H1 (cell line): ENCODE data around the gene ADAMTS15. TPM values are rescaled to one million over a fixed set of nuclear protein-coding genes. Genes with fewer than 3 reads are reported as not detected.

ENCODE experiments used
- CTCF ChIA-PET: fragments of 300-600 bp; sonication (Branson Sonifier 250); formaldehyde crosslinking; loops from one replicate; lab custom pipeline; 2021; ENCODE audit not compliant: partially characterized antibody; lab: Charles Lee
- POLR2A ChIA-PET: fragments of 300-600 bp; sonication (Branson Sonifier 250); formaldehyde crosslinking; loops from one replicate; lab custom pipeline; 2021; ENCODE audit warnings: inconsistent platforms; ENCODE audit not compliant: partially characterized antibody; lab: Charles Lee
- DNase-seq, 2 experiments: peaks; one replicate each; pipeline versions ENCODE4 v3.0.0 to v3.0.0-alpha.2; 2010 to 2022; ENCODE audit warnings: low spot score in 2 of 2, low read depth in 1 of 2, mixed read lengths in 1 of 2
- FAIRE-seq: peaks from 2 replicates; lab custom pipeline; 2011; peaks lifted over from hg19 to GRCh38; lab: Jason Lieb, UNC
- H2AFZ ChIP-seq: 2 replicates; pipeline ENCODE4 v1.8.1; 2012; ENCODE audit warnings: low read length, inconsistent platforms
- H2AK5ac ChIP-seq: 2 replicates; pipeline ENCODE4 v1.6.1; 2013; ENCODE audit warnings: low read depth, low read length
- H2BK120ac ChIP-seq: replicated peaks from 2 replicates; pipeline ENCODE3; 2013; ENCODE audit warnings: low read depth, low read length, inconsistent platforms
- H2BK12ac ChIP-seq: 2 replicates; pipeline ENCODE4 v1.6.1; 2013; ENCODE audit warnings: low read depth, low read length
- H2BK15ac ChIP-seq: 2 replicates; pipeline ENCODE4 v1.6.1; 2013; ENCODE audit warnings: low read length
- H2BK20ac ChIP-seq: 2 replicates; pipeline ENCODE4 v1.6.1; 2013; ENCODE audit warnings: low read length
- H2BK5ac ChIP-seq: 2 replicates; pipeline ENCODE4 v1.6.1; 2013; ENCODE audit warnings: low read depth, low read length
- H3K14ac ChIP-seq: 2 replicates; pipeline ENCODE4 v1.6.1; 2013; ENCODE audit warnings: inconsistent platforms; ENCODE audit not compliant: insufficient read length
- H3K18ac ChIP-seq: 2 replicates; pipeline ENCODE4 v1.6.1; 2013; ENCODE audit warnings: low read length; ENCODE audit errors: extremely low read depth
- H3K23ac ChIP-seq: 2 replicates; pipeline ENCODE4 v1.6.1; 2013; ENCODE audit warnings: inconsistent platforms; ENCODE audit not compliant: insufficient read length
- H3K23me2 ChIP-seq: 2 replicates; pipeline ENCODE4 v1.6.1; 2013; ENCODE audit warnings: low read depth, low read length
- H3K27ac ChIP-seq: 2 replicates; pipeline ENCODE4 v1.6.1; 2011; ENCODE audit warnings: low read depth, low read length, inconsistent platforms
- H3K27me3 ChIP-seq, 4 experiments: replicated peaks in 1 of 4; 1 replicate in 1 of 4; 2 replicates in 3 of 4; pipeline versions ENCODE4 v1.6.1 to v1.8.1; 2011 to 2013; ENCODE audit warnings: low read length in 3 of 4, mild to moderate bottlenecking in 3 of 4, inconsistent platforms in 2 of 4, mixed read lengths in 2 of 4, moderate library complexity in 1 of 4; ENCODE audit not compliant: control insufficient read depth in 3 of 4, insufficient read depth in 3 of 4; ENCODE audit errors: extremely low read depth in 1 of 4
- H3K36me3 ChIP-seq, 4 experiments: 2 replicates each; pipeline versions ENCODE4 v1.6.1 to v1.8.1; 2011 to 2013; ENCODE audit warnings: mild to moderate bottlenecking in 4 of 4, low read length in 3 of 4, moderate library complexity in 2 of 4, control low read depth in 1 of 4, inconsistent platforms in 1 of 4; ENCODE audit not compliant: insufficient read depth in 4 of 4, control insufficient read depth in 2 of 4
- H3K4ac ChIP-seq: replicated peaks from 2 replicates; pipeline ENCODE3; 2013; ENCODE audit warnings: low read length, low read depth, mixed read lengths, inconsistent platforms; ENCODE audit not compliant: insufficient read length
- H3K4me1 ChIP-seq, 4 experiments: replicated peaks in 1 of 4; 1 replicate in 1 of 4; 2 replicates in 3 of 4; pipeline versions ENCODE4 v1.6.1 to v1.8.1; 2011 to 2013; ENCODE audit warnings: low read length in 3 of 4, inconsistent platforms in 2 of 4, mixed read lengths in 1 of 4; ENCODE audit not compliant: insufficient read depth in 4 of 4, control insufficient read depth in 3 of 4
- H3K4me2 ChIP-seq, 2 experiments: 2 replicates each; pipeline versions ENCODE4 v1.6.1 to v1.8.1; 2011 to 2013; ENCODE audit warnings: low read depth in 2 of 2, low read length in 2 of 2, control low read depth in 1 of 2, inconsistent platforms in 1 of 2, mild to moderate bottlenecking in 1 of 2; ENCODE audit not compliant: insufficient read depth in 1 of 2
- H3K4me3 ChIP-seq, 4 experiments: fragments of 200-600, 300-600 bp in 1 of 4; sonication (generic), shearing (Covaris generic), sonication (Bioruptor Twin) in 1 of 4; 2 replicates each; pipeline versions ENCODE4 v1.5.1 to v1.8.1; 2011 to 2016; ENCODE audit warnings: low read length in 4 of 4, low read depth in 3 of 4, control low read depth in 2 of 4, inconsistent platforms in 2 of 4, mild to moderate bottlenecking in 2 of 4, mixed read lengths in 1 of 4, moderate library complexity in 1 of 4; ENCODE audit not compliant: insufficient read depth in 2 of 4; ENCODE audit errors: extremely low read depth in 1 of 4
- H3K56ac ChIP-seq: replicated peaks from 2 replicates; pipeline ENCODE3; 2013; ENCODE audit warnings: low read depth, mild to moderate bottlenecking, mixed read lengths, low read length, inconsistent platforms; ENCODE audit not compliant: insufficient read length
- H3K79me1 ChIP-seq: 2 replicates; pipeline ENCODE4 v1.6.1; 2013; ENCODE audit warnings: low read depth, low read length, control low read depth
- H3K79me2 ChIP-seq, 2 experiments: 2 replicates each; pipeline versions ENCODE4 v1.6.1 to v1.8.1; 2012 to 2013; ENCODE audit warnings: low read length in 2 of 2, mild to moderate bottlenecking in 2 of 2, inconsistent platforms in 1 of 2; ENCODE audit not compliant: insufficient read depth in 2 of 2, control insufficient read depth in 1 of 2
- H3K9ac ChIP-seq, 4 experiments: replicated peaks in 1 of 4; 1 replicate in 1 of 4; 2 replicates in 3 of 4; pipeline versions ENCODE4 v1.6.1 to v1.8.1; 2011 to 2013; ENCODE audit warnings: low read depth in 3 of 4, low read length in 3 of 4, control low read depth in 2 of 4, mild to moderate bottlenecking in 2 of 4, moderate library complexity in 2 of 4, inconsistent platforms in 1 of 4; ENCODE audit errors: extremely low read depth in 1 of 4
- H3K9me3 ChIP-seq, 2 experiments: 2 replicates each; pipeline versions ENCODE4 v1.6.1 to v1.8.1; 2012 to 2013; ENCODE audit warnings: mild to moderate bottlenecking in 2 of 2, moderate library complexity in 2 of 2, control low read depth in 1 of 2, inconsistent platforms in 1 of 2, low read depth in 1 of 2, low read length in 1 of 2, mixed read lengths in 1 of 2; ENCODE audit not compliant: insufficient read depth in 2 of 2
- H4K20me1 ChIP-seq, 2 experiments: replicated peaks in 1 of 2; 2 replicates each; pipeline versions ENCODE3 to v1.8.1; 2011 to 2013; ENCODE audit warnings: inconsistent platforms in 2 of 2, low read length in 2 of 2, mild to moderate bottlenecking in 1 of 2; ENCODE audit not compliant: insufficient read depth in 2 of 2, control insufficient read depth in 1 of 2
- H4K5ac ChIP-seq: 2 replicates; pipeline ENCODE4 v1.6.1; 2013; ENCODE audit warnings: low read length, low read depth, mixed read lengths, inconsistent platforms; ENCODE audit not compliant: insufficient read length
- H4K8ac ChIP-seq: 2 replicates; pipeline ENCODE4 v1.8.0; 2013; ENCODE audit warnings: mild to moderate bottlenecking, moderate library complexity, low read length, inconsistent platforms; ENCODE audit not compliant: insufficient read depth; ENCODE audit errors: extremely low read depth
- H4K91ac ChIP-seq: replicated peaks from 2 replicates; pipeline ENCODE3; 2013; ENCODE audit warnings: low read length, mixed read lengths, inconsistent platforms; ENCODE audit not compliant: insufficient read length
- JUND ChIP-seq: IDR thresholded peaks from 2 replicates; pipeline ENCODE4 v1.6.1; 2011; ENCODE audit warnings: mild to moderate bottlenecking, improper control_type of control experiment, low read length
- KDM1A ChIP-seq: fragments of 200-600, 300-600 bp; sonication (generic); IDR thresholded peaks from 2 replicates; pipeline ENCODE4 v1.7.1; 2016; ENCODE audit warnings: mild to moderate bottlenecking, low read length, borderline replicate concordance
- KDM4A ChIP-seq: IDR thresholded peaks from one replicate; pipeline ENCODE4 v1.7.1; 2012; ENCODE audit warnings: low read depth, mild to moderate bottlenecking, moderate library complexity, low read length, inconsistent platforms; ENCODE audit not compliant: severe bottlenecking
- NRF1 ChIP-seq: IDR thresholded peaks from 2 replicates; pipeline ENCODE4 v1.6.1; 2011; ENCODE audit warnings: mild to moderate bottlenecking, low read depth, low read length, improper control_type of control experiment
- SUZ12 ChIP-seq: fragments of 200-600 bp; sonication (generic); IDR thresholded peaks from 2 replicates; pipeline ENCODE4 v1.6.1; 2012; ENCODE audit warnings: mild to moderate bottlenecking, inconsistent platforms, low read length, moderate library complexity, mixed read lengths
- YY1 ChIP-seq: IDR thresholded peaks from 2 replicates; pipeline ENCODE4 v1.6.1; 2011; ENCODE audit warnings: low read depth, mild to moderate bottlenecking, low read length
- polyA plus RNA-seq, 7 experiments: library from polyadenylated mRNA; depleted of rRNA in 3 of 7; stranded (reverse) in 5 of 7; unstranded in 2 of 7; fragments of >200 nt in 5 of 7; fragments of 200-250 nt in 2 of 7; gene quantifications; 1 replicate in 5 of 7; 2 replicates in 1 of 7; 4 replicates in 1 of 7; pipeline versions ENCODE4 v1.2.1 to v1.2.3, GENCODE V29; 2011 to 2013; ENCODE audit warnings: missing spikeins in 2 of 7, mixed read lengths in 2 of 7
- total RNA-seq: library from RNA; stranded (reverse); fragmentation: NEBNext Ultra II Directional; extraction: Animal tissue kit (Norgen Biotek cat#: 25700); gene quantifications from 2 replicates; pipeline ENCODE4 v1.2.1, GENCODE V29; 2021

The ADAMTS15 gene
- total and polyA plus RNA-seq, 2 of the 8 experiments (the other 6 are each of a cell fraction or from before 2014, with no cell fraction given): 1.7 to 4.7 TPM

GRCh38 chr11:130498181-130498580, 49.7 kb downstream of the ADAMTS15 start:
- H3K79me2 ChIP-seq: no peaks in the 10 kb centered on the region
- no peak overlapping the region for H4K5ac ChIP-seq
- no peak overlapping the region for H3K18ac ChIP-seq
- H4K8ac ChIP-seq: no peak overlapping the region
- H2AFZ ChIP-seq: no peak overlapping the region
- no peak overlapping the region for H3K23ac ChIP-seq
- H2AK5ac ChIP-seq: no peak overlapping the region
- no peak overlapping the region for H2BK5ac ChIP-seq
- H3K79me1 ChIP-seq: no peaks in the 10 kb centered on the region
- H2BK12ac ChIP-seq: no peak overlapping the region
- no peak overlapping the region for H3K27ac ChIP-seq
- H3K4me1 ChIP-seq: no peaks in the 10 kb centered on the region
- H3K56ac ChIP-seq: no peak overlapping the region
- H4K91ac ChIP-seq: no peak overlapping the region
- H3K23me2 ChIP-seq: no peaks in the 10 kb centered on the region
- no peak for FAIRE-seq
- no peaks in the 10 kb centered on the region for H3K36me3 ChIP-seq
- no peak for DNase-seq
- no peak overlapping the region for H3K4me3 ChIP-seq
- H3K4me2 ChIP-seq: no peak overlapping the region
- CTCF ChIA-PET: no interaction called here
- H3K9me3 ChIP-seq: no peaks in the 10 kb centered on the region
- no peak overlapping the region for H2BK120ac ChIP-seq
- H2BK15ac ChIP-seq: no peak overlapping the region
- H3K9ac ChIP-seq: no peak overlapping the region
- H3K27me3 ChIP-seq: no peaks in the 10 kb centered on the region
- H3K14ac ChIP-seq: no peak overlapping the region
- no peak overlapping the region for H2BK20ac ChIP-seq
- H3K4ac ChIP-seq: no peak overlapping the region
- no peaks in the 10 kb centered on the region for H4K20me1 ChIP-seq
- TF ChIP-seq JUND (no peak), NRF1 (no peak), KDM4A (no peak), SUZ12 (no peak), KDM1A (no peak), YY1 (no peak)
- POLR2A ChIA-PET: no interaction called here
